ENCODE data around the gene FERMT3. TPM values are rescaled to one million over a fixed set of nuclear protein-coding genes. Genes with fewer than 3 reads are reported as not detected.
A peak's percentile ranks its signal among the peaks of the same experiment; 100 is the strongest.
"Not testable (repeated sequence)": the region's sequence is repeated elsewhere in the genome, so short reads cannot be mapped to it uniquely, and the experiment has no call there.

The FERMT3 gene
- total and polyA plus RNA-seq, 2 donors (not counting 3 experiments of a cell fraction or from before 2014, with no cell fraction given) = 64.4 to 100 TPM

- DNase-seq (ENCODE audit: low read depth, low spot score); H3K9me1 ChIP-seq (replicated peaks; ENCODE audit: control insufficient read depth, extremely low read depth, insufficient read depth, low read length); H3K27ac ChIP-seq (ENCODE audit: insufficient read depth, low read depth, low read length); FAIRE-seq; H3K9me3 ChIP-seq (replicated peaks; ENCODE audit: control insufficient read depth, insufficient read depth, low read length); H4K20me1 ChIP-seq (replicated peaks; ENCODE audit: control insufficient read depth, extremely low read depth, insufficient read depth, low read length); H2AFZ ChIP-seq (ENCODE audit: low read depth, low read length); H3K4me2 ChIP-seq (ENCODE audit: insufficient read depth, low read length); H3K9ac ChIP-seq (replicated peaks; ENCODE audit: extremely low read depth, insufficient read depth, low read length); H3K27me3 ChIP-seq (ENCODE audit: control insufficient read depth in 2 of 2, insufficient read depth in 2 of 2, low read length in 2 of 2); dilution Hi-C loops (cut with MboI; ENCODE audit: extremely low pct_ligation_motif_present, low sequenced_read_pairs); BruUV-seq (replicated peaks): not testable (repeated sequence)
- peak; percentile 40 for TF ChIP-seq POLR2AphosphoS5 (IDR thresholded peaks at IDR 0.05; ENCODE audit: insufficient read depth, low read depth, low read length)
- POLR2A ChIA-PET = interaction anchor here (0.6 to 2.2 kb wide), 2 partner anchors 17 to 22 kb away, joined by 4 to 10 read pairs; no protein-coding TSS in a partner anchor
- CTCF ChIA-PET = interaction anchor here (1.0 to 5.0 kb wide), 8 partner anchors 21 to 85 kb away, joined by 4 to 36 read pairs (median 6); partner anchors contain the start of genes CATSPERZ, ESRRA, PRDX5 and STIP1
- Histone ChIP-seq H3K79me2 (ENCODE audit: control insufficient read depth, insufficient read depth, low read length) (peaks cover 40% of the 10 kb centered on the region), H3K4me1 (ENCODE audit: control insufficient read depth, extremely low read depth, insufficient read depth, low read length) (peaks cover 23% of the 10 kb centered on the region), H3K36me3 (ENCODE audit: control insufficient read depth in 2 of 2, extremely low read depth in 1 of 2, insufficient read depth in 2 of 2, low read length in 2 of 2) (peaks cover 0 to 12% of the 10 kb centered on the region in 2 experiments), H3K4me3 (replicated peaks in 1 of 3; ENCODE audit: insufficient read depth in 1 of 3, low read depth in 1 of 3, low read length in 3 of 3) (peak overlapping the region in 1 of 3 experiments; percentile 78)
- intact Hi-C loops (cut with micrococcal nuclease) = loop anchor here (2.0 kb wide), 1 partner anchor 38 kb away; the partner anchor contains the start of genes BAD and GPR137
Observed at GRCh38 chr11:64246621-64246870, 40.0 kb downstream of the FERMT3 start.

DNA sequence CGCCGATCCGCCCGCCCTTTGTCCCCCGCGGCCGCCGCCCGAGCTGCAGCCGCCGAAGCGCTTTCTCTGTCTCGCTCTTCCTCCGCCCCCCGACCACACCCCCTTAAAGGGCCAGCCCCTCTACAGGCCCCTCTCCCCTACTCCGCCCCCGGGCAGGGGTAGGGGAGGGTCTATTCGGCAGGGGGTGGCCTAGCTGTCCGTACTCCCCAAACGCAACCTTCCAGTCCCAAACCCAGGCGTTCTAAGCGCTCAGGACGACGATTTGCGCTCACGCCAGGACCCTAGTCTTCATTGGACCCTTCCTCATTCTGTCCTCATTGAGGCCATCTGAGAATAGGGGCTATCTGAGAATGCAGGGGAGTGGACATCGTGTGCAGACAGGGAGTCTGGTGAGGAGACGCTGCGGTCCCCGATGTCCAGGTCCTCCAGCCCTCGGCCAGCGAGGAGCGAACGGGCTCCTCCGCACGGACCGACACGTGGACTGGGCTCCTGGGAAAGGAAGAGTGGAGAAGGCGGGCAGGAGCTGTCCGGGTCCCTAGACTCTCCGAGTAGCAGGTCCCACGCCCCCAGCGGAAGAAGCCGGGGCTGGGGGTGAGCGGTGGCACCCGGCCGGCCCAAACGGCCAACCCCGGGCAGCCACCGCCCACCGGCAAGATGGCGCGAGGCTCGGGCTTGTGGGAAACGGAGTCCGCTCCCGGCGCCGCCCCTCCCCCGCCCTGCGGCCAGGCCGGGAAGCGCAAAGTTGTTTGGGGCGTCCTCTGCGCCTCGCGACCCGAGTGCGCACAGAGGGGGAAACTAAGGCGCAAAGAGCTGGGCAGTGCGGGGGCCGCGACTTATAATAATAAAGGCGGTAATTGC is 40.6 kb downstream of the FERMT3 start, which contains the start of gene PPP1R14B:
Gene PPP1R14B (minus strand): TSS at position 73 of the 858 bp plus-strand sequence. CDS start 270 bp downstream, outside the sequence.
- Histone ChIP-seq H3K4me1 (ENCODE audit: control insufficient read depth, extremely low read depth, insufficient read depth, low read length) (peaks cover 28% of the 10 kb centered on the region), H3K79me2 (ENCODE audit: control insufficient read depth, insufficient read depth, low read length) (peaks cover 42% of the 10 kb centered on the region), H4K20me1 (replicated peaks; ENCODE audit: control insufficient read depth, extremely low read depth, insufficient read depth, low read length) (no peaks in the 10 kb centered on the region), H3K27ac (ENCODE audit: insufficient read depth, low read depth, low read length) (peak within 1 kb of the TSS; percentile 47), H3K27me3 (ENCODE audit: control insufficient read depth in 2 of 2, insufficient read depth in 2 of 2, low read length in 2 of 2) (no peaks in the 10 kb centered on the region), H3K4me3 (replicated peaks in 1 of 3; ENCODE audit: insufficient read depth in 1 of 3, low read depth in 1 of 3, low read length in 3 of 3) (peak within 1 kb of the TSS; percentile 67 to 78 (median 75)), H2AFZ (ENCODE audit: low read depth, low read length) (peak within 1 kb of the TSS; percentile 35), H3K9ac (replicated peaks; ENCODE audit: extremely low read depth, insufficient read depth, low read length) (peak within 1 kb of the TSS; percentile 67), H3K9me1 (replicated peaks; ENCODE audit: control insufficient read depth, extremely low read depth, insufficient read depth, low read length) (no peaks in the 10 kb centered on the region), H3K9me3 (replicated peaks; ENCODE audit: control insufficient read depth, insufficient read depth, low read length) (no peaks in the 10 kb centered on the region), H3K36me3 (ENCODE audit: control insufficient read depth in 2 of 2, extremely low read depth in 1 of 2, insufficient read depth in 2 of 2, low read length in 2 of 2) (peaks cover 0 to 12% of the 10 kb centered on the region in 2 experiments), H3K4me2 (ENCODE audit: insufficient read depth, low read length) (peak within 1 kb of the TSS; percentile 89)
- no TSS peak for BruUV-seq (replicated peaks)
- intact Hi-C loops (cut with micrococcal nuclease) (loop anchor here (1.0 to 2.0 kb wide), 2 partner anchors 22 to 38 kb away; partner anchors contain the start of genes BAD and GPR137), dilution Hi-C loops (cut with MboI; ENCODE audit: extremely low pct_ligation_motif_present, low sequenced_read_pairs) (no loop called here)
- TF ChIP-seq POLR2AphosphoS5 (IDR thresholded peaks at IDR 0.05; ENCODE audit: insufficient read depth, low read depth, low read length) (peak; percentile 74), MYC (IDR thresholded peaks at IDR 0.05; ENCODE audit: low read depth, low read length) (no peak), GATA2 (IDR thresholded peaks at IDR 0.05; ENCODE audit: insufficient read depth, insufficient read length, low read depth, low read length) (no peak), JUN (IDR thresholded peaks at IDR 0.05; ENCODE audit: borderline replicate concordance, insufficient read depth, insufficient read length, low read depth) (no peak), EZH2 (IDR thresholded peaks at IDR 0.05; ENCODE audit: borderline replicate concordance, low read depth, low read length, severe bottlenecking) (no peak), MAX (IDR thresholded peaks at IDR 0.05; ENCODE audit: insufficient read depth, insufficient read length) (peak; percentile 74), FOS (IDR thresholded peaks at IDR 0.05; ENCODE audit: borderline replicate concordance, insufficient read depth, low read length) (no peak), POLR2A (IDR thresholded peaks at IDR 0.05; ENCODE audit: low read depth, low read length) (peak; percentile 14)
- TF ChIP-seq, protein P1, sequence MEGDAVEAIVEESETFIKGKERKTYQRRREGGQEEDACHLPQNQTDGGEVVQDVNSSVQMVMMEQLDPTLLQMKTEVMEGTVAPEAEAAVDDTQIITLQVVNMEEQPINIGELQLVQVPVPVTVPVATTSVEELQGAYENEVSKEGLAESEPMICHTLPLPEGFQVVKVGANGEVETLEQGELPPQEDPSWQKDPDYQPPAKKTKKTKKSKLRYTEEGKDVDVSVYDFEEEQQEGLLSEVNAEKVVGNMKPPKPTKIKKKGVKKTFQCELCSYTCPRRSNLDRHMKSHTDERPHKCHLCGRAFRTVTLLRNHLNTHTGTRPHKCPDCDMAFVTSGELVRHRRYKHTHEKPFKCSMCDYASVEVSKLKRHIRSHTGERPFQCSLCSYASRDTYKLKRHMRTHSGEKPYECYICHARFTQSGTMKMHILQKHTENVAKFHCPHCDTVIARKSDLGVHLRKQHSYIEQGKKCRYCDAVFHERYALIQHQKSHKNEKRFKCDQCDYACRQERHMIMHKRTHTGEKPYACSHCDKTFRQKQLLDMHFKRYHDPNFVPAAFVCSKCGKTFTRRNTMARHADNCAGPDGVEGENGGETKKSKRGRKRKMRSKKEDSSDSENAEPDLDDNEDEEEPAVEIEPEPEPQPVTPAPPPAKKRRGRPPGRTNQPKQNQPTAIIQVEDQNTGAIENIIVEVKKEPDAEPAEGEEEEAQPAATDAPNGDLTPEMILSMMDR (IDR thresholded peaks at IDR 0.05; ENCODE audit: extremely low read depth in 1 of 2, insufficient read depth in 1 of 2, low read depth in 1 of 2, low read length in 2 of 2) = no peak
- peak; percentile 80 for DNase-seq (ENCODE audit: low read depth, low spot score)
- ChIA-PET POLR2A (interaction anchor here (0.6 to 2.2 kb wide), 2 partner anchors 16 to 21 kb away, joined by 4 to 10 read pairs; no protein-coding TSS in a partner anchor), CTCF (interaction anchor here (0.7 to 5.0 kb wide), 8 partner anchors 21 to 84 kb away, joined by 3 to 36 read pairs (median 6); partner anchors contain the start of genes CATSPERZ and ESRRA)
- FAIRE-seq = peak; percentile 83

Data from endothelial cell of umbilical vein (primary cell).